Stimulated activated CD8-positive, alpha-beta memory T cell treated with anti-CD3 and anti-CD28 coated beads, Interleukin-12 subunit alpha, Interleukin-12 subunit beta, amount 100 ng/mL, for 4 hours (primary cell): ENCODE data around the gene RELN.

Experiments
- DNase-seq: peaks from one replicate; pipeline ENCODE4 v3.0.0-alpha.2; 2020; ENCODE audit warnings: low read depth

Gene RELN

DNA sequence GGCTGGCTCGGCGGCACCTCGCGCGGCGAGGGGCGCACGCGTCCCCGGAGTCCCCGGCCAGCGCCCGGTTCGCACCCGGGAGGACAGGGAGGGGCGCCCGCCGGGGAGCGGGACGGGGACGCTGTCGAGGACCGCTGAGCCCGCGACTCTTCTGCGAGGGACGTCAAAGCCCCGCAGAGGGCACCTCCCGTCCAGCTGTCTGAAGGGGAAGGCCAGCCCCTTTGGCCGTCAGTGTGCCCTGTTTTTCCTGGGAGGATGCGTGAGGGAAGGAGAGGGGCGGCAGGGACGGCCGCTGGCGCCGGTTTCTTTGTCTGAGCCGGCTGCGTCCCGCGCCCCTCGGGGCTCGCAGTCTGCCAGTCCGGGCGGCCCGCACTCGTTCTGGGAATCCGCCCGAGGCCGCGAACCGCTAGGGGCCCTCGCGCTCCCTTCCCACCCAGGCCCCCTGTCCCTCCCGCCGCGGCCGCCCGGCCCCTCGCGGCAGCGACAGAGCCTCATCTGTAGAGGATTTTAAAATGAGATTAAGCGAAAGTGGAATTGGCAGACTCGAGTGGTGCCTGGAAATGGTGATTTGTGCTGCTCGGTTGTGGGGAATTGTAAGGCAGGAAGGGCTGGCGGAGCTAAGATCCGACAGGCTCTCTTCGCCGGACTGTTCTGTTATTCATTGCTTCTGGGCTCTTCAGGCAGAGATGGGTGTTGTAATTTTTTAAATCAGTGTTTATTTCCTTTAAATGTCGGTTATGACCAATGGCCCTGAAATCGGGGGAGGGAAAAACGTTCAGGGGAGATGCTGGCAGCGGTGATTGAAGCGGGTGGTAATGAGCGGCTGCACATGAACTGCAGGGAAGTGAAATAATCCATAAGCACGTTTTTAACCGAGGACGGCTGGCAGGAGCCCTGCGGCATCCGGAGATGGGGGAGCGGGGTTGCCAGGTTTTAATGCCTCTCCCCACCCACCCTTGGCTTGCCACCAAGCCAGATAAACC, 618 bp upstream of the RELN start:
- no peak for DNase-seq

GRCh38 chr7:103988468-103989199, 824 bp downstream of the RELN start:
- no peak for DNase-seq

GRCh38 chr7:103987451-103987850, 2.0 kb downstream of the RELN start:
- no peak for DNase-seq

DNA sequence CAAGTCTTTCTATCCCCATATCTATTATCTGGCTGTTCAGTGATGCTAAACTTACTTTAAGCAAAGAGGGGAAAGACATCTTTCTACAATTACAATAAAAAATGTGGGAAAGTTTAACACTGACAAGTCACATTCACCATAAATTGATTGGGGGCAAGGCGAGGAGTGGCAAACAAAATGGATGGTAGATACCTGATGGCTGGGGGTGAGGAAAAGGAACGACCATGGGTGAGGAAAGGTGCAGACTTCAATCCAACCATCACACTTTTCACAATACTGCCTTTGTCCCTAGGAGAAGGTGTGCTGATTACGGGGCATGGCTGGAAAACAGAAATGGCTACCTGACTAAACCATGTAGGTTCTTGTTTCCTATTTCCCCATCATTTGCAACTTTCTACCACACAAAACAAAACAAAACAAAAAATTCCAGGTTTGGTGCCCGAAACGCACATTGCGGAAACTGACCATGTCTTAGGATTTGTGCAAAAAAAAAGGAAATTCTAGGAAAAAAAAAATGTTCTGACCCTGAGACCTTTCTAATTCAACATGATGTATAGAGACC, 3.8 kb downstream of the RELN start:
- DNase-seq, result no peak

DNA sequence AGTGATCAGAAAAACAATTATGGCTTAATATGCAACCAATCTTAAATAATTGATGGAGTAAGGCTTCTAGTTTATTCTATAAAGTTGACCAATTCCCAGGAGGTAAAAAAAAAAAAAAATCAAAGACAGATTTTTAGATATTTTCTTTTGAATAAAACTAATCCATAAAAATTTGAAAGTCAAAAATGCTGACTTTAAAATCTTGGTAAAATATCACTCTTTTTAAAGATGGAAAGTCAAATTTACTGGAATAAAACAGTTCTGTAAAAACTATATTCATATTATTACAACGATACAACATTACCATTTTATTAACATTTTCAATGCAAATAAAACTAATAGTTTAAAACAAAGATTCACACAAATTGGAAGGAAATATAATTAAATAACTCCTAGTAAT, 5.4 kb downstream of the RELN start:
- no peak for DNase-seq

DNA sequence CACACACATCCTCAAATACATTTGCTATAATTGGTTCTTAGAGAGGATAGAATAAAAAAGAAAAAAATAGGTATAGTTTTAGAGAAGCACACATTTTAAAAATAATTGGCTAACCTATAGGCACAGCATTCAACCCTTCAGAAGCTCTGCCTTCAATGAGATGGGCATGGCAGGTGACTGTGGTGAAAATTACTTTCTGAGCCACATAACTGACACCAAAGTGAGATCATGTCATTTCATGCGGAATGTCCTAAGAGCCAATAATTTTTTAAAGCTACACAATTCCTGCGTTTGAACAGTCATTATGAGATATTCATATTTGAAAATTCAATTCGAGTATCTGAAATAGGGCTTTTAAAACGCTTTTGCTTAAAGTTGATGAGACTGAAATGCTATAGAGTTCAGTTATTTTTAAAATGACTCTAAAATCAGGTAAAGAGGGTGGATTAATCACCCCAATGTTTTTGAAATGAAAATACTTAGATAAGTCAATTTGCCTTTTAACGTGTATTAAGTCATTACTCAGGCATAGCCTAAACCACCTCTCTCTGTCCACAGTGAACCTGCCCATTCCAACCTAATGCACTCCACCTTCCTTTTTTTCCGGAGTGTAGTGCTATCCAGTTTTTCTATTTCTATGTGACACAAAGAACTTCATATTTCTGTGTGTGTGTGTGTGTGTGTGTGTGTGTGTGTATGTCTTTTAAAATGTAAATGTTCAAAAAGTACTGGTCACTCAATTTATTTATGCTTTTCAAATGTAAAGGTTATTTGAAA, 6.1 kb downstream of the RELN start:
- no peak for DNase-seq

DNA sequence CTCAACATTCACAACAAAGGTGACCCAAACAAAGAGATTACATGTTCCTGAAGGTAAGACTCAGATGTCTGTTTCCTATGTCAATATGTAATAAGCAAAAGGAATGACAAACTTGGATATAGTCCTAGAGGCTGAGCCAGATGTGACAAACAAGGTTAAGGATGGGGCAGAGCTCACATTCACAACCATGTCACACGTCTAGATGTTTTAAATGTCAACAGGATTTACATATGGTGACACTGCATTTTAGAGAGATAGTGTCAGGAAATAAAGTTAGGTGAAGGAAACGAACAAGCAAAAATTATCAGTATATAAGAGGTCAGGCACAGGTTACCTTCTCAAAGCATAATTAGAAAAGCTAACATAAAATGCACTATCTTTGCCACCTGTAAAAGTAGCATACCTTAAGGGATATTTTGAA, 8.4 kb downstream of the RELN start:
- no peak for DNase-seq

DNA sequence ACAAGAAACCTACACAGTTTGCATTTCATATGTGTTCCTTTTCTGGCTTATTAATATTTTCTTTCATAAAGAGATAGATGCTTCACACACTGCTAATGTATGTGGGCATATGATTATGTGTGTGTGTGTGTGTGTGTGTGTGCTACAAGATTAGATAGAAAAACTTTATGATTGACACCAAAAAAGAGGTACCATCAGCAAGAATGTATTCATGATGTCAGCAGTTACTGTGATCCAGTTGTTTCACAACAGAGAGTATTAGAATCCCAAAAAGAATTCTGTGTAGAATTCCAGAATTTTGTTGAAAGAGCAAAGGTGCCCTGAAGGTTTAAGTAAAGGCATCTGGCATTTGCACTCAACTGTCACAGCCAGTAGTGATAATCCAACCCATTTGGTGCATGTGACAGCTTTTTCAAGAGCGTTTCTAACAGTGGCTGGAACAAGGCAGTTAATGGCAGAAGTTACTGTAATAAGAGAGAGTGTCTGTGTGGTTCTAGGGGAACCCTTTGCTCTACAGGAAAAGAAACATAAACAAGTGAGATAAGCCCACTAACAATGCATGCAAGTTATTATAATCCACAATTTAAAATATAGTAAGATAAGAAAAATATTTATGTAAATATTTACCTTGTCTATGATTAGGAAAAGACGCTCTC, 16.6 kb downstream of the RELN start:
- no peak for DNase-seq

GRCh38 chr7:103967401-103967800, 22.1 kb downstream of the RELN start:
- DNase-seq, result no peak

DNA sequence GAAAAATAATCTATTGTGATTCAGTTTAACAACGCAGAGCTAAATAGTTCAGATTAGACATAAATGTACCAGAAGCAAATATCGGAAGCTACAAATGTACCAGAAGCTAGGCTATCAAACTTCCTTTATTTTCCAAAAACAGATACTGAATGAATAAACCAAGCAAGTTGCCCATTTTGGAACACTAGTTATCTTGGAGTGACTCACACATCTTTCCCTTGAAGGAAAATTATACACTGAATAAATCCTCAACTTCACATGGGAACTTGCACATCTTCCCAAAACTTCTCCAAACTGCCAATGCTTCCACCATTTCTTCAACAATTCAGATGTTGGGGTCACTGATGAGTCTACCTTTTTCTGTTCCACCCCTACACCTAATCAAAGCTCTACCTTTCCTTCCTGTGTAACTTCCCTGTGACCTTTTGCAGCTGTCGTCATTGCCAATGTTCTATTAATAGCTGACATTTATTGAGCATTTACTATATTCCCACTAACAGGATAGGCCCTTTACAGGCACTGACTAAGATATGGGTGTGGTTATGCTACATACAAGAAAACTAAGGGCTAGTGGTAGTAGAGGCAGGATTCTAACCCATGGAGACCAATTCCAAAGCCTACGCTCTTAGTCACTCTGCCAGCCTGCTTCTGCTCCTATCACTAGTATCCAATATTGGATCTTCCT, 22.7 kb downstream of the RELN start:
- no peak for DNase-seq

DNA sequence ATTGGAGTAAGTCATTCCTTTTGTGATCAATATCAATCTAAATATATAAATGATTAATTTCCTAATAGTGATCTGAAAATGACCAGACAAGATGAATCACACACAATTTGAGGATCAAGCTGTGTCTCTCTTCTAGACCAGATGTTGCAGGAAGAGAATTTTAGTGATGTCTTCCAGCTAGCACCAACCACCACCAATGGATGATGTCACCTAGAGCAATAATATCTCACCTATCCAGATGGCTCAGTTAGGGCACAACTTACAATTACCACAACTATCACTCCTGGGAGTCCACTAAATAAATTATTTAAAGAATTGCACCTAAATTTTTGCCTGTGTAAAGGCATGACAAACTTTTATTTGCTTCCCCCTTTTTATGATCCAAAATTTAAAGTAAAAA, 25.2 kb downstream of the RELN start:
- DNase-seq, result no peak

DNA sequence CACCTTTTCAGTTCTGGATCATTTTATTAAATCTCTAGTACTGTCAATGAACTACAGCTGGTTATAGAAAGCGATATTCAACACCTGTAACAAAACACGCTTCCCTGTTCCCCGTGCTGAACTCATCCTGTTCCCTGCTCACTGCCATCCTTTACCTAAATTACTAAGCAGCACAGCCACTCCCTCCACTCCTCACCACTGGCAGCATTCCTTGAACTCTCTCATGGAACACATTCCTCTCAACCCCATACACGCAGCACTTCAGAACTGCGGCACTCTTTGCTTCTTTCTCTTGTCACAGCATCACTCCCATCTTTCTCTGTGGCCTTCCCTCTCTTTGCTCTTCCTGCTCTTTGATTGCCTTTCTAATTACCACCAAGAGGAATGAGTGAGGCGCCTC, 27.4 kb downstream of the RELN start:
- DNase-seq, result no peak

DNA sequence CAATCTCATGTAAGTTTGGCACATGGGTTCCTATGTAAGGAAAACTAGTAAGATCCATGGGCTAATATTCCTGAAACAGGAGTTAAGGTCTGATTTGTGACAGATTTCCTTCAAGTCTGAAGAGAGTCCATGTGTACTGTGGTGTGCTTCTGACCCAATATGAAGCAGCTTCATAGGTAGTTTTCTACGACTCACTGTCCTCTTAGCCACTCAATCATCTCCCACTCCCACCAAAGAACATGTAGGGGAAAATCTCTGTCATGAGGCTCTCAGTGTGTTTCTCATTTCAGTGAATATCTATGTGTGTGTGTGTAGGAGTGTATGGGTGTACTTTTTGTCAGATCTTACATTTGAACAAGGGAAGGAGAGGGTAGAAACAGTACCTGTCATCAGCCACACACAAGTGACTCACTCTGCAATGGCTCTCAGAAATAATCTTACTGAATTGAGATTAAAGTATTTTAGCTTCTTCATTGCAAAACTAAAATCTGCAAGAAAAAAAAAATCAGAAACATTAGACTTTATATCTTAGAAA, 31.1 kb downstream of the RELN start:
- DNase-seq, result no peak

DNA sequence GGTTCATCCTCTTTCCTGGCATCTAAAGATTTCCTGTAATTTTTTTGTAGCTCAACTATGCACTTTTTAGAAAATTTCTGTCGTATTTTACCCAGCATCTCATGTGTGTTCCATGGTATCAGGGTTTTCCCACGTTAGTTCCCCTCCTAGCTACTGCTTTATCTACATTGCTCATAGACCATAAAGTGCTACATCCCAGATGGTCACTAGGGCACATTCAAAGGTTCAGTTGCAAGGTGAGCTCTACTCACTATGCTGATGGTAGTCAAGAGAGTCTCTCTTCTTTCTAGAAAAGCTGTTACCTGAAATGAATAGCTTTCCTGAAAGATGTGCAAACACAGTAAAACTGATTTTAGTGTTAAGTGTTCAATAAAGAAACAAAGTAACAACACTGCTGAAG, 33.5 kb downstream of the RELN start:
- no peak for DNase-seq

DNA sequence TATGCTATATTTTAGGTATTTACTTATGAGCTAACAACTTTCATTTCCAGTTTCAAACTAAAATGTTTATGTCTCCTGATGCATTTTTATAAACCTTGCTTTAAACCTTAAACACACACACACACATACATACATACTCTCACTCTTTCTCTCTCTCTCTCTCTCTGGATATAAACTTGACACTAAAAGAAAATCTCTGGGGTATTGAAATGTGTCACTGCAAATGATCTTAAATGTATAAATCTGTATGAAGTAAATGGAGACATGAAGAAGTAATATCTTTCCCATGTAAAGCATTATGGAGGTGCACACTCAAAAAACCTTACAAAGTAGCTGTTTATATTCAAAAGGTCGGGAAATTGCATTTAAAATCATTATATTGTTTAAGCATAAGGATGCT, 37.0 kb downstream of the RELN start:
- DNase-seq, result no peak

DNA sequence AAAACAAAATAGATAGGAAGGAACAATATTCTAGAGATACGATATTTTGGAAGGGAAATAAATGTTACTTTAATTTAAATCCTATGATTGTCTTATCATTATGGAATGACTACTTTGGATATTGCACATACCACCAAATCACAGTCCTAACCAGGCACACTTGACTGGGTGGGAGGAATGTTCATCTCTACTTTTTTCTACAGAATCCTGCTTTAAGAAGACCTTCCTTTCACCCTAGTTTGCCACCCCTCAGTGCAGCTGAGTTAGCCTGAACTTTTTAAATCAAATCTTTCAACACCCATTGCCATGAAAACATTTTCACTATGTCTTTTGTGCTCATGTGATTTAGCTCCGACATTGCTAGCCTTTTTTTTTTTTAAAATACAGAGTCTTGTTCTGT, 38.1 kb downstream of the RELN start:
- DNase-seq, result no peak

DNA sequence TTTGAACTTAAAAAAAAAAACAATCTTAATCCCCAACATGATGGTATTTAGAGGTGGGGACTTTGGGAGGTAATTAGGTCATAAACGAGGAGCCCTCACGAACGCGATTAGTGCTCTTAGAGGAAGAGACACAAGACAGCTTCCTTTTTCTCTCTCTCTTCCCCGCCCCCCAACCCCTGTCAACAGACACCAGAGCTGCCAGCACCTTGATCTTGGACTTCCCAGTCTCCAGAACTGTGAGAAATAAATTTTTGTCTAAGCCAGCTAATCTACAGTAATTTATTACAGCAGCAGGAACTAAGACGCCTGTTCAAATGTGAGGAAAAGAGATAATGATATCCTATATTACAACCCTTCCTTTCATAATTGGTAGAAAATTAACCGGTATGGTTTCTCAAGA, 40.1 kb downstream of the RELN start:
- DNase-seq, result no peak

DNA sequence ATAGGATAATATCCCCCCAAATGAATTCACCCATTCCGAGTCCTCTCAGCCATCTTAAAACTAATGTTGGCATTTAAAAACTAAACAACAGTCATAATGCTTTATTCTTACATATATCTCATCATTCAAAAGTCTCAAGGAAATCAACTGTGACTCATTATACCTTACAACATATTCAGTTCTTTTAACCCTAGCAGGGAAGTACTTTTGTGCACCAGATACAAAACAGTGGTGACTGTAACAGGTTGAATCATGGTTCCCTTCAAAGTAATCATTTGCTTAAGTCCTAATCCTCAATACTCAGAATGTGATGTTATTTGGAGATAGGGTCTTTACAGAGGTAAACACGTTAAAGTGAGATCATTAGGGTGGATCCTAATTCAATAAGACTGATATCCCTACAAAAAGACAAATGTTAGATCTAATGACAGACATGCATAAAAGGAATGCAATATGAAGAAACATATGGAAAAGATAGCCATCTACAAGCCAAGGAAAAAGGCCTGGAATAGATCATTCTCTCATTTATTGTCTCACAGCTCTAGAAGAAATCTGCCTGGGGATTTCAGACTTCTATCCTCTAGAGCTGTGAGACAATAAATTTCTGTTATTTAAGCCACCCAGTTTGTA, 42.3 kb downstream of the RELN start:
- no peak for DNase-seq

- DNase-seq, result no peak
Observed at GRCh38 chr7:103944230-103944900, 45.1 kb downstream of the RELN start.

GRCh38 chr7:103941976-103942375, 47.5 kb downstream of the RELN start:
- DNase-seq, result no peak
